ENCODE data around the gene FBLIM1.
"Not testable (repeated sequence)": the region's sequence is repeated elsewhere in the genome, so short reads cannot be mapped to it uniquely, and the experiment has no call there.

The FBLIM1 gene

DNA sequence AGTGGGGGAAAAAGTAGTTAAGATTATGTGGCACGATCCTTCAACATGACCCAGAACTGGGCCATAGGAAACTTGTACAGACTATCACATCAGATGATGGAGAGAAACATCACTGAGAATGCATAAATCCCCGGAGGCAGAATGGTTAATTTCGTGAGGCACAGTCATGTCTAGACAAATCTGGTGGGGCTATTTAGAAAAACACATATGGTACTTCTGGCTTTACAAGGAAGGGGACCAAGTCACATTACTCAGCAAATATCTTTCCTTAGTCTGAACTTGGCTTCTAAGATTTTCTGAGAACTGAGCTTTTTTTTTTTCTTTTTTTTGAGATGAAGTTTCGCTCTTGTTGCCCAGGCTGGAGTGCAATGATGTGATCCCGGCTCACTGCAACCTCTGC, 58.1 kb downstream of the FBLIM1 start:
- DNase-seq (ENCODE audit: low read depth) = no peak

DNA sequence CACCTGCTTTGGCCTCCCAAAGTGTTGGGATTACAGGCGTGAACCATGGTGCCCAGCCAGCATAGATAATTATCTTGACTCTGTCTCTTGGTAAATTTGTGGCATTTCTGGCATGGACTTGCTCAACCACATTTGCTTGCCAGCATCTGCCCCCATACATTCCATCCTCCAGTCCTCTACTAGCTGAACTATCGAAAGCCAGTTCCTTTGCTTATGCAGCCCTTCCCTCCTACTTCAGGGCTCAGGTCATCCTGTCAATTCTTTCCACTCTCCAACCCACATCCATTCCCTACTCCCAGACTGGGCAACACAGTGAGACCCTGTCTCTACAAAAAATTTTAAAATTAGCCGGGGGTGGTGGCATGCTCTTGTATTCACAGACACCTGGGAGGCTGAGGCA, 61.9 kb downstream of the FBLIM1 start:
- no peak for DNase-seq (ENCODE audit: low read depth)

DNA sequence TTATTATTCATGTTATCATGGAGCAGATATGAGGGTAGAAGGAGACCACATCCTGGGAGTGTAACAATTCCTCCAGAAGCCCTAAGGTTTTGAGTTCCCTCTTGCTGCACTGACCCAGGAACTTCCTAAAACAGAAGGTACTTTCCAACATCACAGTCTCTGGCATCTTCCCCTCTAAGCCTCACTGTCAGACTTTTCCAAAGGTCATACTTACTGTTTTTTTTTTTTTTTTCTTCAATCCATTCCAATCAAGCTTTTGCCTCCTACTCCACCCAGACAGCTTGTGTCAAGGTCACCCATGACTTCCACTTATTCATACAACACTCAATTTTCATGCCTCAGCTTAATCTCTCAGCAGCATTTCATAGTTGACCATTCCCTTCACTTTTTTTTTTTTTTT, 67.2 kb downstream of the FBLIM1 start:
- no peak for DNase-seq (ENCODE audit: low read depth)

DNA sequence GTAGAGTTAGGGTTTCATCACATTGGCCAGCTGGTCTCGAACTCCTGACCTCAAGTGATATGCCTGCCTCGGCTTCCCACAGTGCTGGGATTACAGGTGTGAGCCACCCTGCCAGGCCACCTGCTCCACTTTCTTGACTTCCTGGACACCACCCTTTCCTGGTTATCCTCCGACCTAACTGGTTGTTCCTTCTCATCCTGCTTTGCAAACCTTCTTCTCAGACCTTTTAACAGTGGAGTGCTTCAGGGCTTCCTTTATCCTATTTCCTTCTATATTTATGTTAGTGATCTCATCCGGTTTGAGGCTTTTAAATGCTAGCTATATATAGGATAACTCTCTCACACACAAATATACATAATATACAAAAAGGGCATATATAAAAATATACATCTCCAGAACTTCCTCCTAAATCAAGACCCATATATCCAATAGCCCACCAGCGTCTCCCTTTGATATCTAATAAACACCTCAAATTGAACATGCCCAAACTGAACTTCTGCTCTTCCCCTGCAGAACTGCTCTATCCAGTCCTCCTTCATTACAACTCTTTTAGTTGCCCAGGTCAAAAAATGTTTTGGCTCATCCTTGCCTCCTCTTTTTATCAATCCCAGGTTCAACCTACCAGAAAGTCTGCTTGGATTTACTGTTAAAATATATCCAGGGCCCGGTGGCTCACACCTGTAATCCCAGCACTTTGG, 68.4 kb downstream of the FBLIM1 start:
- no peak for DNase-seq (ENCODE audit: low read depth)

DNA sequence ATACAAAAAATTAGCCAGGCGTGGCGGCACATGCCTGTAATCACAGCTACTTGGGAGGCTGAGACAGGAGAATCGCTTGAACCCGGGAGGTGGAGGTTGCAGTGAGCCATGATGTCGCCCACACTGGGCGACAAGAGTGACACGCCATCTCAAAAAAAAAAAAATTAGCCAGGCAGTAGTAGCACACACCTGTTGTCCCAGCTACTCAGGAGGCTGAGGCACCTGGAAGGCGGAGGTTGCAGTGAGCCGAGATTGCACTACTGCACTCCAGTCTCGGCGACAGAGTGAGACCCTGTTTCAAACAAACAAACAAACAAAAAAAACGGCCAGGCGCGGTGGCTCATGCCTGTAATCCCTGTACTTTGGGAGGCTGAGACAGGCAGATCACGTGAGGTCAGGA, 69.0 kb downstream of the FBLIM1 start:
- not testable (repeated sequence) for DNase-seq (ENCODE audit: low read depth)

DNA sequence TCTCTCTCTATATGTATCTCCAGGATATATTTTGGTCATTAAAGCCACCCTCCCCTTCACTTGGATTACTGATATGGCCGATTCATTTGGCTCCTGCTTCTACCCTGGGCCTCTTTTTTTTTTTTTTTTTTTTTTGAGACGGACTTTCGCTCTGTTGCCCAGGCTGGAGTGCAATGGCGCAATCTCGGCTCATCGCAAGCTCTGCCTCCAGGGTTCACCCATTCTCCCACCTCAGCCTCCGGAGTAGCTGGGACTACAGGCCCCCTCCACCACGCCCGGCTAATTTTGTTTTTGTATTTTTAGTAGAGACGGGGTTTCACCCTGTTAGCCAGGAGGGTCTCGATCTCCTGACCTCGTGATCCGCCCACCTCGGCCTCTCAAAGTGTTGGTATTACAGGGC, 70.3 kb downstream of the FBLIM1 start:
- DNase-seq (ENCODE audit: low read depth) = not testable (repeated sequence)

DNA sequence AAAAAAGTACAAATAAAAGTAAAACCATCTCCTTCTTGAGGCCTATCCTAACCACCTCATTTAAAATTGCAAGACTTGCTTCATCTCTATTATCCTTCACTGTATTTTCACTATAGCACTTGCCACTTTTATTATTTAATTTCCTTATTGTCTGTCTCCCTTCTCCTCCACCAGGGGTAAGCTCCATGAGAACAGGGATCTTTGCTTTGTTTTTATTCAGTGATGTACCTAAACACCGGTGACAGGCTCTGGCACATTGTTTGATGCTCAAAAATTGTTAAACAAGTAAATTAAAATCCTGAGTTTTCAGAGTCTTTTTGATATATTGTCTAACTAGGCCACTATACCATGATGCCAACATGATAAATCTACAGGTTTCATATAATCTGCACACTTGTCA, 71.7 kb downstream of the FBLIM1 start:
- no peak for DNase-seq (ENCODE audit: low read depth)

DNA sequence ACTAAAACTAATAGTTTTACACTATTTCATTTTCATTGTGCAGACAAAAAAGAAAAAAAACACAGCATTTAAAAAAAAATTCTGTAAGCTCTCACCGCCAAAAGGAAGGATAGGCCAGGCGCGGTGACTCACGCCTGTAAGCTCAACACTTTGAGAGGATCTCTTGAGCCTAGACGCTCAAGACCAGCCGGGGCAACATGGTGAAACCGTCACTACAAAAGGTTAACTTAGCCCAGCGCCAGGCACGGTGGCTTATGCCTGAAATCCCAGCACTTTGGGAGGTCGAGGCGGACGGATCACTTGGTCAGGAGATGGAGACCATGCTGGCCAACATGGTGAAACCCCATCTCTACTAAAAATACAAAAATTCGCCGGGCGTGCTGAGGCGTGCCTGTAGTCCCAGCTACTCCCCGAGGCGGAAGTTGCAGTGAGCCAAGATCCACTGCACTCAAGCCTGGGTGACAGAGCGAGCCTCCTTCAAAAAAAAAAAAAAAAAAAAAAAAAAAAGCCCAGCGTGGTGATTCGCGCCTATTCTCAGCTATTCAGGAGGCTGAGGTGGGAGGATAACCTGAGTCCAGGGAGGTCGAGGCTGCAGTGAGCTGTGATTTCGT, 74.6 kb downstream of the FBLIM1 start:
- DNase-seq (ENCODE audit: low read depth) = peak; percentile 25

DNA sequence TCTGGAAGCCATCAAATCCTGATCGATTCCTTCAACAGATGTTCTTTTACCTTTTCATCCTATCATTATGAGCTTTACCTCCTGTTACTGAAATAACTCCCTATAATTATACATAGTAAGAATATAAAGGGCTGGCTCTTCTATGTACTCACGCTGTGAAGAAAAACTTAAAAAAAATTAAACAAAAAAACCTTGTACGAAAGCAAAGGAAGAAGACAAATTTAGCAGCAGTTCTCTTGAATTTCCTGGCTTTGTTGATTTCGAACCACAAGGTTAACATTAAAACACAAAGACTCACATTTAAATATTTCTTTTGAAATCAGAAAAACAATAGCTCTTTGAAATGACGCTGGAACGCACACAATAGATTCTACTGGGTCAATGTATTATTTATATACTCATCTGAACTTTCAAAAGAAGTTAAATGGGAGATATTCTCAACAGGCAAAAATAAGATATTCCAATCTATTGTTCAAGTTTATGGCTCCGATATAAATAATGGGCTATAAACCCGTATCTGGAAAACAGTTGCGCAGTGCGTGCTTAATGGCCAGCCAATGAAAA, 75.3 kb downstream of the FBLIM1 start:
- no peak for DNase-seq (ENCODE audit: low read depth)

DNA sequence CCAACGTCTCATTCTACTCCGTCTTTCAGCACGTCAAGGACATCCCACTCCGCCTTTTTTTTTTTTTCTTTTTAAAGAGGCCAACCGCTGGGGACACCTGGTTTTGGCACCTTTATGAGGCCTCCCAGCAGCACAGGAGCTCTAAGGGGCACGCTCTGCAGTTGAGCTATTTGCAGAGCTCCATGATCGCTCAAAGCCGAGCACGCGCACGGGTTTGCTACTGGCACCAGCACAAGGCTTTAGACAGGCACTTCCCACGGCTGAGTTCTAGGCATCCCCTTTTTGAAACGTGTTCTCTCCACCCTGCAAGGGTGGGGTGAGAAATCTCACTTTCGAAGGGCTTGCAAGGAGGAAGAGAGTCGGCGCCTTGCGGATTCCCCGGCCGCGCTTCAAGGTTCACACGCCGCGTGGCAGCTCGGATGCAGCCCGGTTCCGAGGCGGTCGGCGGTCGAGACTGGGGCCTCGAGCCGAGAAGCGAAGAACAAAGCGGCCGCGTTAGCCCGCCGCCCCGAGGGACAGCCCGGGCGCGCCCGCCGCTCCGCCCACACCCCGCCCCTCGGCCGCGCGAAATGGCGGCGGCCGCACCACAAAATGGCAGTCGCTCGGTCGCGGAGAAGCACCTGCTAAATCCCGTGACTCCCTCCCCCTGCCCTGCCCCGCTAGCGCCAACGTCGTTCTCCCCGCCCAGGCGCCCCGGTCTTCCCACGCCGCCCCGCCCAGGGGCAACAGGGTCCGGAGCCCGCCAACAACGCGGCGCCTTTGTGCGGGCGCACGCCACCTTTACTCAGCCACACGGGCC, 76.0 kb downstream of the FBLIM1 start:
- DNase-seq (ENCODE audit: low read depth) = peak; percentile 85

DNA sequence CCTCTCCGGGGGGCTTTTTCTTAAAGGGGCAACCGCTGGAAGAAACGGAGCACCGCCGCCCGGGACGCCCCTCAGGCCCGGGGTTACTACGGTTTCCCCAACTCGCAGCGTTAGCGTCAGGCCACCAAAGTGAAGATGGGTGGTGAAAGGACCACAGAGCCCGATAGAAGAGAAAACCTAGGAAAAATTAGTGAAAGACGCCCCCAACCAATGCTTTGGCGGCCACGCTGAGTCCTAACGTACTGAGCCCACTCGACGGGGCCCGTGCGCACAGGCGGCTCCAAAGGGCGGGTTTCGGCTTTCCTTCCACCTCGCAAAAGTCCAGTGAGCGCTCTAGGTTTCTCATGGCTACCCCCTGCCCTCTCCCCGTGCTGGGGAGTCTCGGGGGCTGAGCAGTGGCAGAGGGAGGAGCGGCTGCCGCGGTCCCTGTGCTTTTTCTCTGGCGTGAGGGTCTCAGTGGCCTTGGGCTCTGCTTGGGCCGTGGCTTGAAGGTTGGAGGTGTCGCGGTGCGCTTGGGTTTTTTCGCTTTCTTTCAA, 76.7 kb downstream of the FBLIM1 start:
- peak; percentile 33 for DNase-seq (ENCODE audit: low read depth)

DNA sequence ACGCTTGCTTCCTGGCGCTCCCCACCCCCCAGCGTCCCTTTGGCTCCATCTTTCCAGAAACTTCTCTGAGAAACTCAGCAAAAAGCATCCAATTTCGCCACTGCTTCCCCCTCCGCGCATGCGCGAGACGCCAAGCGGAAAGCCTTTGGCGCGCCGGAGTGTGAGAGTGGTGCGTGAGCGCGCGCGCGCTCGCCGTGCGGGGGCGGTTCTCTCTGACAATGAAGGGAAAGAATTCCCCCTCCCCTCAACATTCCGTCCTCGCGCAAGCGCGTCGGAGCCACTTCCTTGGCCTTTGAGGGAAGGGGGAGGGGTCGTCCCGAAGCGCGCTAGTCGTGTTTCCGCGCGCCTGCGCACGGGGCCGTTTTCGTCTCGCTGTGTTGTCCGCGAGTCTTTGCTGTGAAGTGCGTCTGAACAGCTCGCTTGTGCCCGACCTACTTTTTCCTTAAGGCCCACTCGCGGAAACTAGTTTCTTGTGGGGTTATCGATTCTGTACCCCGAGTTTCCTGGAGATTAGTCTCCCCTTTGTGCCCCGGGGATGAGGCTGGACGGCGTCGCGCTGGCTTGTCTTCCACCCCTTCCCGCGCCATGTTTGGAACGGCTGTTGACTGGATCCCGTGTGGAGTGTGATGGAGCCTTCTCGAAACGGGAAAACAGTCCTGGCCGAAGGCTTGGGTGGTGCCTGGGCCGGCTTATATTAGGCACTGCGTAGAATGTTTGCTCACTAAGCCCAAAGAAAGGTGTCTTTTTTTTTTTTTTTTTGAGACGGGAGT, 77.3 kb downstream of the FBLIM1 start:
- peak; percentile 99 for DNase-seq (ENCODE audit: low read depth)
